ENCODE measurements around the gene SLC25A21. TPM values are rescaled to one million over a fixed set of nuclear protein-coding genes. Genes with fewer than 3 reads are reported as not detected.

The SLC25A21 gene
- total RNA-seq, 1 donor from 2014 or later: 0.81 TPM

GRCh38 chr14:36946872-36947271 is 225.5 kb downstream of the SLC25A21 start:
- TF ChIP-seq CTCF (conservative IDR thresholded peaks at IDR 0.05; ENCODE audit: low read depth, low read length): no peak
- no peak for DNase-seq (ENCODE audit: low read depth)
- H3K4me3 ChIP-seq (ENCODE audit: low read depth, low read length): no peak overlapping the region

- no peak for DNase-seq (ENCODE audit: low read depth)
- TF ChIP-seq CTCF (conservative IDR thresholded peaks at IDR 0.05; ENCODE audit: low read depth, low read length): no peak
- no peak overlapping the region for H3K4me3 ChIP-seq (ENCODE audit: low read depth, low read length)
Observed at GRCh38 chr14:36944307-36945010, 227.9 kb downstream of the SLC25A21 start.

- no peak for TF ChIP-seq CTCF (conservative IDR thresholded peaks at IDR 0.05; ENCODE audit: low read depth, low read length)
- H3K4me3 ChIP-seq (ENCODE audit: low read depth, low read length): no peak overlapping the region
- DNase-seq (ENCODE audit: low read depth): no peak
Observed at GRCh38 chr14:36942522-36943245, 229.7 kb downstream of the SLC25A21 start.

GRCh38 chr14:36941783-36942521 is 230.5 kb downstream of the SLC25A21 start:
- peak; percentile 13 for DNase-seq (ENCODE audit: low read depth)
- H3K4me3 ChIP-seq (ENCODE audit: low read depth, low read length): no peak overlapping the region
- TF ChIP-seq CTCF (conservative IDR thresholded peaks at IDR 0.05; ENCODE audit: low read depth, low read length): peak; percentile 99

GRCh38 chr14:36940476-36940875 is 231.9 kb downstream of the SLC25A21 start:
- H3K4me3 ChIP-seq (ENCODE audit: low read depth, low read length): no peak overlapping the region
- TF ChIP-seq CTCF (conservative IDR thresholded peaks at IDR 0.05; ENCODE audit: low read depth, low read length): no peak
- no peak for DNase-seq (ENCODE audit: low read depth)

- DNase-seq (ENCODE audit: low read depth): no peak
- TF ChIP-seq CTCF (conservative IDR thresholded peaks at IDR 0.05; ENCODE audit: low read depth, low read length): no peak
- H3K4me3 ChIP-seq (ENCODE audit: low read depth, low read length): no peak overlapping the region
Observed at GRCh38 chr14:36939265-36939664, 233.1 kb downstream of the SLC25A21 start.

All from epithelial cell of proximal tubule (primary cell).